KMS-11 (cell line): ENCODE measurements around the gene PREB.
"Not testable (repeated sequence)": the region's sequence is repeated elsewhere in the genome, so short reads cannot be mapped to it uniquely, and the experiment has no call there.

ENCODE experiments used
- H2AFZ ChIP-seq: fragments of 200-600 bp; sonication (generic); 2 replicates; pipeline ENCODE4 v1.6.1; 2016; ENCODE audit warnings: antibody characterized with exemption, mixed run types, low read depth
- H3K27ac ChIP-seq: fragments of 200-600 bp; sonication (generic); 2 replicates; pipeline ENCODE4 v1.6.1; 2016; ENCODE audit warnings: mild to moderate bottlenecking, mixed run types
- H3K27me3 ChIP-seq: fragments of 200-600 bp; sonication (generic); 2 replicates; pipeline ENCODE4 v1.6.1; 2017; ENCODE audit warnings: mild to moderate bottlenecking, low read depth, mixed run types, moderate library complexity; ENCODE audit not compliant: insufficient read depth
- H3K36me3 ChIP-seq: fragments of 200-600 bp; sonication (generic); 2 replicates; pipeline ENCODE4 v1.6.1; 2017; ENCODE audit warnings: mild to moderate bottlenecking, mixed run types; ENCODE audit not compliant: insufficient read depth
- H3K4me1 ChIP-seq: fragments of 200-600 bp; sonication (generic); 2 replicates; pipeline ENCODE4 v1.6.1; 2016; ENCODE audit warnings: mild to moderate bottlenecking, low read depth, mixed run types; ENCODE audit not compliant: poor library complexity, severe bottlenecking
- H3K4me2 ChIP-seq: fragments of 200-600 bp; sonication (generic); 2 replicates; pipeline ENCODE4 v1.7.0; 2016; ENCODE audit warnings: mild to moderate bottlenecking, mixed run types
- H3K4me3 ChIP-seq: fragments of 200-600 bp; sonication (generic); IDR thresholded peaks from 2 replicates; pipeline ENCODE4 v1.6.1; 2017; ENCODE audit warnings: low read depth, low read length, mixed read lengths; ENCODE audit not compliant: insufficient read depth
- H3K79me2 ChIP-seq: fragments of 200-600 bp; sonication (generic); 2 replicates; pipeline ENCODE4 v1.6.1; 2016; ENCODE audit warnings: low read depth, mixed run types; ENCODE audit not compliant: insufficient read depth
- H3K9ac ChIP-seq: fragments of 200-600 bp; sonication (generic); 2 replicates; pipeline ENCODE4 v1.6.1; 2016; ENCODE audit warnings: mild to moderate bottlenecking, mixed run types
- H4K20me1 ChIP-seq: fragments of 200-600 bp; sonication (generic); 2 replicates; pipeline ENCODE4 v1.6.1; 2016; ENCODE audit warnings: mild to moderate bottlenecking, mixed run types; ENCODE audit not compliant: insufficient read depth
- CTCF ChIP-seq: fragments of 200-600 bp; sonication (generic); conservative IDR thresholded peaks from 2 replicates; pipeline ENCODE4 v1.6.1; 2017; ENCODE audit warnings: low read depth, mild to moderate bottlenecking, antibody characterized with exemption, low read length, moderate library complexity, mixed read lengths

PREB gene

GRCh38 chr2:27121906-27122305 is 12.5 kb downstream of the PREB start:
- TF ChIP-seq CTCF: no peak
- Histone ChIP-seq H3K9ac (no peak overlapping the region), H3K4me2 (no peak overlapping the region)

GRCh38 chr2:27119330-27119670 is 15.1 kb downstream of the PREB start:
- not testable (repeated sequence) for H3K9ac ChIP-seq, H3K4me1 ChIP-seq, H3K27ac ChIP-seq, H3K4me2 ChIP-seq, H4K20me1 ChIP-seq, H3K36me3 ChIP-seq, H3K27me3 ChIP-seq, H3K79me2 ChIP-seq, H2AFZ ChIP-seq, H3K4me3 ChIP-seq

More at GRCh38 chr2:27121906-27122305, 12.5 kb downstream of the PREB start:
- Histone ChIP-seq H2AFZ (no peak overlapping the region), H3K4me3 (no peak overlapping the region), H3K79me2 (no peaks in the 10 kb centered on the region), H3K36me3 (no peaks in the 10 kb centered on the region), H3K27ac (no peak overlapping the region), H4K20me1 (no peaks in the 10 kb centered on the region), H3K4me1 (peaks cover 9% of the 10 kb centered on the region), H3K27me3 (no peaks in the 10 kb centered on the region)

- TF ChIP-seq CTCF: no peak
- H3K27ac ChIP-seq: no peak within 1 kb of the TSS
- peaks cover 4% of the 10 kb centered on the region for H3K4me1 ChIP-seq
- no peaks in the 10 kb centered on the region for H3K79me2 ChIP-seq
- H3K9ac ChIP-seq: no peak within 1 kb of the TSS; the same call in 1 of the 2 replicates
- no peak within 1 kb of the TSS for H2AFZ ChIP-seq
- no peaks in the 10 kb centered on the region for H3K36me3 ChIP-seq
- no peaks in the 10 kb centered on the region for H3K27me3 ChIP-seq
- H4K20me1 ChIP-seq: no peaks in the 10 kb centered on the region
- H3K4me3 ChIP-seq: no peak within 1 kb of the TSS
- H3K4me2 ChIP-seq: no peak within 1 kb of the TSS
Observed at GRCh38 chr2:27118525-27119329, 15.7 kb downstream of the PREB start, which contains the start of gene CGREF1. Gene CGREF1, minus strand, starts transcription at chr2:27119128. Its CDS starts 14,762 bp downstream, at chr2:27104366.

- TF ChIP-seq CTCF: no peak
- Histone ChIP-seq H3K79me2 (no peaks in the 10 kb centered on the region), H2AFZ (no peak overlapping the region), H3K27ac (no peak overlapping the region), H3K4me2 (no peak overlapping the region), H3K27me3 (no peaks in the 10 kb centered on the region), H3K9ac (no peak overlapping the region), H4K20me1 (no peaks in the 10 kb centered on the region), H3K36me3 (no peaks in the 10 kb centered on the region), H3K4me1 (peaks cover 2% of the 10 kb centered on the region), H3K4me3 (no peak overlapping the region)
Observed at GRCh38 chr2:27117995-27118524, 16.4 kb downstream of the PREB start.

GRCh38 chr2:27115519-27115918 is 18.9 kb downstream of the PREB start:
- no peak for TF ChIP-seq CTCF
- H3K4me1 ChIP-seq: no peaks in the 10 kb centered on the region
- no peak overlapping the region for H2AFZ ChIP-seq
- H3K27ac ChIP-seq: no peak overlapping the region
- no peak overlapping the region for H3K4me2 ChIP-seq
- H3K9ac ChIP-seq: no peak overlapping the region
- no peaks in the 10 kb centered on the region for H3K27me3 ChIP-seq
- no peaks in the 10 kb centered on the region for H4K20me1 ChIP-seq
- H3K79me2 ChIP-seq: no peaks in the 10 kb centered on the region
- H3K36me3 ChIP-seq: no peaks in the 10 kb centered on the region
- no peak overlapping the region for H3K4me3 ChIP-seq

GRCh38 chr2:27111392-27112078 is 22.9 kb downstream of the PREB start:
- not testable (repeated sequence) for H3K27me3 ChIP-seq, H3K9ac ChIP-seq, H2AFZ ChIP-seq, H3K79me2 ChIP-seq, H4K20me1 ChIP-seq, H3K4me1 ChIP-seq, H3K27ac ChIP-seq, H3K4me3 ChIP-seq, H3K4me2 ChIP-seq, H3K36me3 ChIP-seq
